ENCODE data around the gene APLN. TPM values are rescaled to one million over a fixed set of nuclear protein-coding genes. Genes with fewer than 3 reads are reported as not detected.

The APLN gene
- total RNA-seq, 1 donor from 2014 or later = 9.3 TPM

DNA sequence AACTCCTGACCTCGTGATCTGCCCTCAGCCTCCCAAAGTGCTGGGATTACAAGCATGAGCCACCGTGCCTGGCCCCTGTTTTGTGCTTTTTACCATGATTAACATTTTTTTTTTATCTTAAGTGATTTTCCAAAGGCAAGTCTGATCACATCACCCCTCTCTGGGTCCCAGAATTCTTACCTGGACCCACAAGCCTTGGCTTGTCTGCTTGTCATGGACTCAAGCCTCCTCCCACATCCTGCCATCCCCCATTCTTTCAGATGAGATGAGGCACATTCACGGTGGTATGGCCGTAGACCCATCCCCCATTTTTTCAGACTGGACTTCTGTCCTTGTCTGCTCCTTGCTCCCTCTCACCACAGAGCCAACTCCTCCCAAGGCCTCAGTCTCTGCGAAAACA is 55.3 kb downstream of the APLN start:
- no peak for DNase-seq (ENCODE audit: low read depth in 2 of 2)

- no peak for DNase-seq (ENCODE audit: low read depth in 2 of 2)
These were observed 56.9 kb downstream of the APLN start for GRCh38 chrX:129597905-129598304.

GRCh38 chrX:129596077-129596476 is 58.7 kb downstream of the APLN start:
- DNase-seq (ENCODE audit: low read depth in 2 of 2) = no peak

Other genes starting within 250 kb of the APLN start
- gene SMARCA1, start 131.5 kb downstream of the APLN start, total RNA-seq = 18.3 and 22.6 TPM in 2 replicates
- 10.0 and 11.9 TPM in 2 replicates for gene OCRL, start 114.7 kb downstream of the APLN start, total RNA-seq
- not detected in 2 replicates for gene XPNPEP2, start 84.0 kb upstream of the APLN start, total RNA-seq
- not detected in 2 replicates for gene SASH3, start 125.0 kb upstream of the APLN start, total RNA-seq
- 10.7 and 15.9 TPM in 2 replicates for gene ZDHHC9, start 188.9 kb upstream of the APLN start, total RNA-seq

All from lung microvascular endothelial cell (primary cell).